HCEC 1CT (cell line): ENCODE measurements around the gene NKAIN4.
A peak's percentile ranks its signal among the peaks of the same experiment; 100 is the strongest.

ENCODE experiments used
- DNase-seq: peaks from one replicate; pipeline ENCODE4 v3.0.0-alpha.2; 2017

Gene NKAIN4

DNA sequence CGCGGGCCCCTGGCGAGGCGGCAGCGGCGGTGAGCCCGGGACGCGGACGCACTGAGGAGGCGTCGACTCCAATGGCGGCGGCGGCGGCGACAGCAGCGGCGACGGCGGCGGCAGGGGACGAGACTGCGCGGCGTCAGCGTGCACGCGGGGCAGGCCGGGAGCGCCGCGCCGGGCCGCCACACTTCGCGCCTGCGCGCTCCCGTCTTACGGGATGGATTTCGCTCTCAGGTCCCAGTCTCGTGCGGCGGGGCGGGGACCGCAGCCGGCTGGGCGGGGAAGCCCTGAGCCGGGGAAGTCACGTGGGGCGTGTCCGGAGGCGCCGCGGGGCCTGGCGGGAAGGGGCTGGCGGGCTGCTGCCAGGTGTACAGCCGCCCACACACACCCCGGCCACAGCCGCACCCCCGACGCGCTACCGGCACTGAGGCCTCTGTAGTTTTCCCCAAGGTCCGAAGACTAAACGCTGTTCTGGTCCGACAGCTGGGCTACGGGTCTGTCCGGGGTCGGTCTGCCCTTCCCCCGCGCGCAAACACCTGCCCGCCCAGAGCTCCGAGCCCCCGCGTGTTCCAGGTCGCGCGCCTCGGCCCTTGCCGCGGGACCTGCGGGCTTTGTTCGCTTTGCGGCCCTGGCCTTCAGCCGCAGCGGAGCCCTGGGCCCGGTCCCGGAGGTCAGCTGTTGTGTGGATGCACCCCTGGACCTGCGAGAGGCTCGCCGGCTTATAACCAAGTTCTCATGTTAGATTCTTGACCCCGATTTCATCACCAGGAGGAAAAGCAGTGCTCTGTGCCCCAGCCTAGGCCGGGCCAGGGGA, 38.0 kb downstream of the NKAIN4 start, which contains the start of gene YTHDF1:
Gene YTHDF1, minus strand, starts transcription at position 91 of the 808 bp plus-strand sequence. CDS start 239 bp downstream, outside the sequence.
- DNase-seq = peak; percentile 93

- DNase-seq = peak; percentile 56
These were observed 38.9 kb downstream of the NKAIN4 start for GRCh38 chr20:63215101-63216040.

- DNase-seq = no peak
These were observed 39.7 kb downstream of the NKAIN4 start for GRCh38 chr20:63214514-63214913.

DNA sequence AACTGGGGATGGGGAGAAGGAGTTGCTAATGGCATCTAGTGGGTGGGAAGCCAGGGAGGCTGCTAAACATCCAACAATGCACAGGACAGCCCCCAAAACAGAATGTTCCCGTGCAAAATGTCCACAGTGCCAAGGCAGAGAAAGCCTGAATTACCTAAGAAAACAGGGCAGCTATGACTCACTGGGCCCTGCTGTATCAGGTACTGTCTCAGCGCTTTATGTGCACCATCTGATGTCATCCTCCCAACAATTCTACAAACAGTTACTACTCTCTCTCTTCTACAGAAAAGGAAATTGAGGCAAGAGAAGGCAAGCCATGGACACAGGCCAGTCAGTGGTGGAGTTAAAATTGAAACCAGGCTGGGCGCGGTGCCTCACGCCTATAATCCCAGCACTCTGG, 41.5 kb downstream of the NKAIN4 start:
- DNase-seq = no peak

DNA sequence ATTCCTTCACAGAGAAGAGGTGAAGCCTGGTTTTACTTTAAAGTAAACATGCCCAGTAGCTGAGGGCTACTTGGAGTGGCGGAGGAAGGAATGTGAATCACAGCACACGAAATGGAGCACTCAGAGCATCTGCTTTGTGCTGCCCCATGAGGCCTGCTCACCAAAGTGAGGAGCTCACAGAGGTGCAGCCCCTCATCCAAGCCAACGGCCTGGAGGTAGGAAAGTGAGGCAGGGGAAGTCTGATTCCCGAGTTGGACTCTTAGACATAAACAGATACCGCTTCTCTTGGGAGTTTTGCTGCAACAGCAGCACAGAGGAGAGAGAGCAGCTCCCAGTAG, 41.9 kb downstream of the NKAIN4 start:
- DNase-seq = no peak

DNA sequence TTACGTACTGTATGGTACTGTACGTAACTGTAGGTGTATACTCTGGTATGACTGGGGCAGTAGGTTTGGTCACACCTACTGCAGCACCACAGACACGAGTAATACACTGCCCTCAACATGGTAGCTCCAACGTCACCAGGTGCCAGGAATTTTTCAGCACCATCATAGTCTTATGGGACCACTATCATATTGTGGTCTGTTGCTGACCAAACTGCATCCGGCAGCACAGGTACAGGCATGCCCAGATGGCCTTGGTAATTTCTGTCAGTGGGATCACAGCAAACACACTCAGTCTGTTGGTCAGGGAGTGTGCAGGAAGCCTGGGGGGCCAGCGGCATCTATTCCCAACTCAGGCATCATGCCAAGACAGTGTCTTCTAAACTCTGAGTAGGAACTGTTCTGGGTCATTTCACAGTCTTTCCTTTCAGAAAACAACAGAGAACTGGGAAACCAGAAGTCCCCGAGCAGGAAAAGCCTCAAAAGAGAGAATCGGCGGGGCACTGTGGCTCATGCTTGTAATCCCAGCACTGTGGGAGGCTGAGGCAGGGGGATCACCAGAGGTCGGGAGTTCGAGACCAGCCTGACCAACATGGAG, 44.2 kb downstream of the NKAIN4 start:
- DNase-seq = no peak

- no peak for DNase-seq
These were observed 45.8 kb downstream of the NKAIN4 start for GRCh38 chr20:63208346-63208909.

GRCh38 chr20:63206878-63207277, 47.4 kb downstream of the NKAIN4 start:
- DNase-seq = peak; percentile 36

GRCh38 chr20:63205896-63206295, 48.4 kb downstream of the NKAIN4 start:
- DNase-seq = no peak

- no peak for DNase-seq
These were observed 49.9 kb downstream of the NKAIN4 start for GRCh38 chr20:63204362-63204761.

DNA sequence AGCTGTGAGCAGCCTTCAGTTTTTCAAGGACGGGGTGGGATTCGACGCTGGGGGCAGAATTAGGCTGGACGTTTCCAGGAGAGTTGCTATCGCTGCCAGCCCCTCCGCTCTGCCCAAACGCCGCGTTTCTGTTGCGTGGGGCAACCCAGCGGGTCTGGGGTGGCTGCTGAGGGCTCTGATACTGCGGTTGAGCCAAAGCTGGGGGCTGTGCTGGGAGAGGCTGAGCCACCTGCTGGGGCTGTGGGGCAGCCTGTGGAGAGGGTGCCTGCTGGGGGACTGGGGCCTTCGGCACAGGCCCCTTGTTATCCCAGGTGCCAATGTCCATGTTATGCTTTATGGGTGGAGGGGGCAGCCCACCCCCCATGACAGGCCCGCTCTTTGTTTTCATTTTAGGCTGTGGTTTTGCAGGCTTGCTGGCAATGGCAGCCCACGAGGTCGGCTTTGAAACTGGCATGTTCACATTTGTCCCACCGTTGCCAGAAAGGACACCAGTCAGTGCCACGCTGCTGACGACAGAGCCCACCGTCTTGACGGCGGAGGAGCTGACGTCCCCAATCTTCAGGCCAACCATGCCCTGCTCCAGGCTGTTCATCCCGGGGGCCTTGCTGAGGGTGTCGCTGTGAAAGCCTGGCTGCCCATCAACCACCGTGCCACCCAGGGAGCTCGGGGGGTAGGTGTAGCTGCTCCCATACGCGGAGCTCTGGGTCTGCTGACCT, 51.3 kb downstream of the NKAIN4 start:
- no peak for DNase-seq

DNA sequence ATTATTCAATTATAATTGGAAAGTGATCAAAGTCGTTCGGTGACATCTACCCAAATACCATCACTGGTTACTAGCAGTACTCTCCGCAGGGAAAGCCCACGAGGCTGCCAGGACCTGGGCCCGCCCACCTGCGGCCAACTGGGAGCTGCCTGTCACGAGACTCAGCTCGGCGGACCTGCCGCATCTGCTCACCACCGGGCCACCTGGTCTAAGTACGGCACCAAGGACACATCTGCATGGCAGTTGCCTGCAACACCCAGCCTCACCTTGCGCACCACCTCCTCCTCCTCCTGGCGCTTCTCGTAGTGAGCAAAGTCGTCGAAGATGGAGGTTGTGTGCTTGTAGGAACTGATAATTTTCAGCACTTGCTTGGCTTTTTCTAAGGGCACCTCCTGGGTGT, 52.2 kb downstream of the NKAIN4 start:
- DNase-seq = no peak

DNA sequence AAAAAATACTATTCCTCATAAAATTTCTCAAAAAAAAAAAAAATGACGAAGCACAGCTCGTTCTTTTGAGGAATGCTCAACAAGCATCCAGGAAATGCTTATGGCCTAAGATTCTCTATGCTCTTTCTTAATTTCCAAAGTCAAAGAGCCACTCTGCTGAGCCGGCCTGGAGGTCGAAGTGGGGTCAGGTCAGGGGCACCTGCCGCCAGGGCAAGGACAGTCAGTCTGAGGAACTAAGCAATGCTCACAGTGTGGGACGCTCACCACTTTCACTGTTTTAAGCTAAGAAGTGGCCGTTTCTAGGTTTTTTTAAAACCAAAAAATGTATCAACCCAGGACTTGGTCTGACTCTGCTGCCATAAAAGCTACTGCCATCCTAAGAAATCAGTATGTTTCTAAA, 55.7 kb downstream of the NKAIN4 start:
- no peak for DNase-seq

DNA sequence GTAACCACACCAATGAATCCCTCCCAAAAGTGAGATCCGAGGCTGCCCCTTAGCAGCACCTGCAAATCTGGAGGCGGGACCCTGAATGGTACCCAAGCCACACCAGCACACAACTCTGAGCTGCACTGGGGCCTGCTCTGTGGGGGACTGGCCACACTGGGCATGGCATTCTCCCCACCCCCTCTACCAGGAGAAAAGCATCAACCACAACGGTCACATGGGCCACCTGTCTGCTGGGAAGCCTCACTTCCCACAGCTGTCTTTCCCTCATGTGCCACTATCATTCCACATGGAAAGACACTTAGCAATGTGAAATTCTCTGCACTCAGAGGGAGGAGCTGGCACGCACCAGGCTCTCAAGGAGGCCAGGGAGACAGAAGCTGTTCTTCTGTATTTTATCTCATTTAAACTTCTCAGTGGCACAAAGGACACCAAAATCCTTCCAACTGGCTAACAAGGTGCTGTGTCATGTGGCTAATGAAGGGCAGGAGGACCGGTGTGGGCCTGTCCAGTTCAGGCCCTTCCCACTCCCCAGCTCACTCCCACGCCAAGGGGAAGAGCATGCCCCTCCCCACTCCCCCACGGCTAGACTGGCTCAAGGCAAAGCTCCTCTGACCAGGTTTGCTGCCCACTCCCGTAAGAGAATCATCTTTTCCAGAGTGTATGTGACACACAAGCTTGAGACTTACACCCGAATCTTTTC, 57.3 kb downstream of the NKAIN4 start:
- DNase-seq = no peak

DNA sequence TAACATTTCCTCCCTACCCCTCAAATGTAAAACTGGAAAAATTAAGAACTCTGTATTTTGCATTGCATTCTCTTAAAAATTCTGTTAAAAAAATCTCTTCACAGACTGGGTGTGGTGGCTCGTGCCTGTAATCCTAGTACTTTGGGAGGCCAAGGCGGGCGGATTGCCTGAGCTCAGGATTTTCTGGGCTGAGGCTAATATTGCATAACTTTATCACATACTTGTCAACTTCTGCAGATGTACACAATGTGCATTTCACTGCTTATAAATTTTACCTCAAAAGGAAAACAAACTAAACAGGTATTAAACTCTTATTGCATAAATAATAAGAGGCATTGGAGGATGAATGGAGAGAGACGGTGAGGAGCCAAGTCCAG, 59.5 kb downstream of the NKAIN4 start:
- DNase-seq = no peak

DNA sequence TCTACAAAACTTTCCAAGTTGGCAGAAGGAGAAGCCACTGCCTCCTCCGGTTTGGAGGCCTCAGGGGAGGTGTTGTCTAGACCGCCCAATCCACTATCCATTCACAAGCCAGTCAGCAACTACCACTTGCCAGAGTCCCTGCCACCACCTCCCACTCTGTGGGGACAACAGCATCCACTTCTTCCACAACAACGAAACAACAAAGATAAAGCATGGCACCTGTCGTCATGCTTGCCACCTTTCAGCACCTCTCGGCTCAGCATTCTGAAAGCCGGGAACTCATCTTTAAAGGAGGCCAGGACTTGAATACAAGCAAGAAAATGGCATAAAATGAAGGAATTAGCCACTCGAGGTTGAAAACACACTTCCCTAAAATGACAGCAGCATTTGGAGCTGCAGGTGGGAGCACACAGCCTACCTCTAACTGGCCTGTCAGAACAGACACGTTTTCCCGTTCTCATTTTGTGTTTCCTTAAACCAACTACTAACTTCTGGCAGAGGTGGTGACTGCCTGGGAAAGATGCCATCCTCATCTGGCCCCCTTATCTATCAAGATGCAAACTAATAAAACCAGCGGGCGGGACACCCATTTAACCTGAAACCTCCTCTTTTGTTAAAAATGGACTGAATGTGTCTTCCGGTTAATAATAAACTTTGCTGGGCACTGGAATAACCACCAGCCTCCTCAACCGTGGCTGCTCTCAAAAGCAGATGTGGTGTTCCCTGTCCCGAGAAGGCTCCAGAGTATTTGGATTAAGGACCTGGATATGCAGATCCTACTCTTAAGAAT, 60.1 kb downstream of the NKAIN4 start:
- DNase-seq = no peak

- no peak for DNase-seq
These were observed 61.5 kb downstream of the NKAIN4 start for GRCh38 chr20:63192721-63193120.

DNA sequence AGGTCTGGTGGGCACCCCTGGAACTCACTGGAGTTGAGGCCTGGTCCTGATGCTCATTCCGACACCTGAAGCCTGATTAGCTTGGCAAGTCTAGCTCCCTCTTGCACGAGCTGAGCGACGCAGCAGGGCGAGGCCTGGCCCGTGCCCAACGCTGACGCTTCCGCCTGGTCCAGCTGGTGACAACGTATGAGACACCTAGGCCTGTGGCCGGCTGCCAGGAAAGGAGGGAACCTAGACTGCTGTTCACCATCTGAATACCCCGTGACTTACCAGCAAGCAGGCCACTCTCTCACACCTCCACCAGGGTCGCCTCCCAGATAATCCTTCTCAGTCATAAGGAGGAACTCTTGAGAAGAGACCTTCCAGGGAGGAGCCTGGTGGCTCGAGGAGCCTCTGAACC, 62.9 kb downstream of the NKAIN4 start:
- no peak for DNase-seq

GRCh38 chr20:63190828-63191227, 63.4 kb downstream of the NKAIN4 start:
- no peak for DNase-seq
